GM21423 (cell line): Measurements from ENCODE around the gene SCN4B.
"Not testable (repeated sequence)": the region's sequence is repeated elsewhere in the genome, so short reads cannot be mapped to it uniquely, and the experiment has no call there.

Experiments
- ATAC-seq: cut with Tn5 transposase; IDR thresholded peaks from one replicate; pipeline ENCODE4 v1.9.1; 2021; ENCODE audit warnings: mild to moderate bottlenecking, moderate library complexity; ENCODE audit not compliant: unreplicated experiment

SCN4B gene

GRCh38 chr11:118152552-118153471 lies at the start of gene SCN4B:
Gene SCN4B, minus strand, starts transcription at chr11:118152823. Its CDS starts 150 bp downstream, at chr11:118152673.
- ATAC-seq: no peak

- ATAC-seq: no peak
Measured at GRCh38 chr11:118201966-118202365, 49.3 kb upstream of the SCN4B start.

- no peak for ATAC-seq
Measured at GRCh38 chr11:118200901-118201680, 48.5 kb upstream of the SCN4B start.

GRCh38 chr11:118200497-118200896 lies 47.9 kb upstream of the SCN4B start:
- ATAC-seq: no peak

- ATAC-seq: no peak
Measured at GRCh38 chr11:118199135-118199534, 46.5 kb upstream of the SCN4B start.

GRCh38 chr11:118198370-118198769 lies 45.7 kb upstream of the SCN4B start:
- no peak for ATAC-seq

GRCh38 chr11:118194835-118195627 lies 42.4 kb upstream of the SCN4B start:
- ATAC-seq: no peak

GRCh38 chr11:118193910-118194566 lies 41.4 kb upstream of the SCN4B start:
- ATAC-seq: no peak

- ATAC-seq: not testable (repeated sequence)
Measured at GRCh38 chr11:118192817-118193216, 40.2 kb upstream of the SCN4B start.

GRCh38 chr11:118190942-118191506 lies 38.4 kb upstream of the SCN4B start:
- not testable (repeated sequence) for ATAC-seq

GRCh38 chr11:118186346-118187107 lies 33.9 kb upstream of the SCN4B start:
- no peak for ATAC-seq

GRCh38 chr11:118184784-118185579 lies 32.4 kb upstream of the SCN4B start:
- no peak for ATAC-seq

GRCh38 chr11:118183691-118184090 lies 31.1 kb upstream of the SCN4B start:
- not testable (repeated sequence) for ATAC-seq

GRCh38 chr11:118180300-118180703 lies 27.7 kb upstream of the SCN4B start:
- ATAC-seq: no peak

GRCh38 chr11:118176778-118177134 lies 24.1 kb upstream of the SCN4B start:
- ATAC-seq: no peak

GRCh38 chr11:118175993-118176777 lies 23.6 kb upstream of the SCN4B start, which contains the start of gene SCN2B:
Gene SCN2B, minus strand, starts transcription at chr11:118176639. Its CDS starts 208 bp downstream, at chr11:118176431.
- no peak for ATAC-seq
